ENCODE results near the gene L3MBTL4.

The L3MBTL4 gene

DNA sequence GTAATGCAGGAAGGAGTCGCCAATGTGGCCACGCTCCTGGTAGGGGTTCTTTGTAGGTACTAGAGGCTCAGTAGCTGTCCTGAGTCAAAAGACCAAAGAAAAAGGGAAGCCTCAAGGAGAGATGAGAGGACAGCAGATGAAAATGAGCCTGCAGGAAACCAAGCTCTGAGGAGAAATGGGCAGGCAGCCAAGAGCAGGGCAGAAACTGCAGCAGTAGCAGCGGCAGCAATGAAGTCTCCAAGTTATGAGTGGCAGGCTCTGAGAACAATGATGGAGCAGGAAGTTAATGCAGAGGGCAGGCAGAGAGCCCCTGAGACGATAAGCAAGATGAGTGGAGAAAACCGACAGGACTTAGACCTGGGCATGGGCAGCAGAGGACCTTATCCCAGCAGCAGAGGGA is 471.2 kb downstream of the L3MBTL4 start:
- ChIA-PET CTCF (no interaction called here), POLR2A (no interaction called here)
- DNase-seq (ENCODE audit: low read depth, low spot score) = no peak
- TF ChIP-seq, protein P1, sequence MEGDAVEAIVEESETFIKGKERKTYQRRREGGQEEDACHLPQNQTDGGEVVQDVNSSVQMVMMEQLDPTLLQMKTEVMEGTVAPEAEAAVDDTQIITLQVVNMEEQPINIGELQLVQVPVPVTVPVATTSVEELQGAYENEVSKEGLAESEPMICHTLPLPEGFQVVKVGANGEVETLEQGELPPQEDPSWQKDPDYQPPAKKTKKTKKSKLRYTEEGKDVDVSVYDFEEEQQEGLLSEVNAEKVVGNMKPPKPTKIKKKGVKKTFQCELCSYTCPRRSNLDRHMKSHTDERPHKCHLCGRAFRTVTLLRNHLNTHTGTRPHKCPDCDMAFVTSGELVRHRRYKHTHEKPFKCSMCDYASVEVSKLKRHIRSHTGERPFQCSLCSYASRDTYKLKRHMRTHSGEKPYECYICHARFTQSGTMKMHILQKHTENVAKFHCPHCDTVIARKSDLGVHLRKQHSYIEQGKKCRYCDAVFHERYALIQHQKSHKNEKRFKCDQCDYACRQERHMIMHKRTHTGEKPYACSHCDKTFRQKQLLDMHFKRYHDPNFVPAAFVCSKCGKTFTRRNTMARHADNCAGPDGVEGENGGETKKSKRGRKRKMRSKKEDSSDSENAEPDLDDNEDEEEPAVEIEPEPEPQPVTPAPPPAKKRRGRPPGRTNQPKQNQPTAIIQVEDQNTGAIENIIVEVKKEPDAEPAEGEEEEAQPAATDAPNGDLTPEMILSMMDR (IDR thresholded peaks at IDR 0.05; ENCODE audit: insufficient read depth, low read length, missing control alignments) = no peak
- H3K4me3 ChIP-seq (ENCODE audit: low read depth, low read length) = no peak overlapping the region

DNA sequence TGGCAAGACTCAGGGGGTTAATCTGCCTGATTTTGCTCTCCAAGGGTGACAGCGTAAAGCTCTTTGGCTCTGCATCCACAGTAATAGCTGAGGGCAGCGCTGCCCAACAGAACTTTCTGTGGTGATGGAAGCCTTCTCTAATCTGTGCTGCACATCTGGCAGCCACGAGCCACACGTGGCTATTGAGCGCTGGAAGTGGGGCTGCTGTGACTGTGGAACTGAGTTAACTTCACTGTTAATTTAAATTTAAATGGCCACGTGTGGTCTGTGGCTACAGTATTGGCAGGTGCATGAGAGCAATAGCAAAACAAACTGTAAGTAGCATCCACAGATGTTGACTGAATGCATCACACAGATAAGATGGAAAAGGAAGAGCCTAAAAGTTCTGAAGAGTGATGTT is 472.1 kb downstream of the L3MBTL4 start:
- CTCF ChIA-PET = no interaction called here
- TF ChIP-seq, protein P1 (IDR thresholded peaks at IDR 0.05; ENCODE audit: insufficient read depth, low read length, missing control alignments) = no peak
- POLR2A ChIA-PET = no interaction called here
- DNase-seq (ENCODE audit: low read depth, low spot score) = no peak
- H3K4me3 ChIP-seq (ENCODE audit: low read depth, low read length) = no peak overlapping the region

DNA sequence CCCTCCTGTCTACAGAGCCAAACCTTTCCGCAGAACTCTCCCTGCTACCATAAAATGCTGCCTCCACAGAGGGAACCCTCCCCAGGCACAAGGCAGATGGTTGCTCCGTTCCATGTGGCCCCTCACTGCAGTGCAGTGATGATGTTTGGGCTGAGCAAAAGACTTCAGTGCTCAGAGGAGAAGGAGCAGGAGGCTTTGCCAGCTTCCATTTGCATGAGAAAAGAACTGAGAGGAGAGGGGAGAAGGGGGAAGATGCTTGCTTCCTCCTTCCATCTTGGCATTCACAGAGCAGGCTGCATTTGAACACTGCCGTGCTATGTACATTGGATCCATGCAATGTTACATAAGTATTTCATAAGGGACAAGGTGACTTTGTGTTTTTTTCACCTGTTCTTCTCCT is 472.8 kb downstream of the L3MBTL4 start:
- POLR2A ChIA-PET = no interaction called here
- H3K4me3 ChIP-seq (ENCODE audit: low read depth, low read length) = no peak overlapping the region
- CTCF ChIA-PET = no interaction called here
- no peak for DNase-seq (ENCODE audit: low read depth, low spot score)
- TF ChIP-seq, protein P1 (IDR thresholded peaks at IDR 0.05; ENCODE audit: insufficient read depth, low read length, missing control alignments) = no peak

DNA sequence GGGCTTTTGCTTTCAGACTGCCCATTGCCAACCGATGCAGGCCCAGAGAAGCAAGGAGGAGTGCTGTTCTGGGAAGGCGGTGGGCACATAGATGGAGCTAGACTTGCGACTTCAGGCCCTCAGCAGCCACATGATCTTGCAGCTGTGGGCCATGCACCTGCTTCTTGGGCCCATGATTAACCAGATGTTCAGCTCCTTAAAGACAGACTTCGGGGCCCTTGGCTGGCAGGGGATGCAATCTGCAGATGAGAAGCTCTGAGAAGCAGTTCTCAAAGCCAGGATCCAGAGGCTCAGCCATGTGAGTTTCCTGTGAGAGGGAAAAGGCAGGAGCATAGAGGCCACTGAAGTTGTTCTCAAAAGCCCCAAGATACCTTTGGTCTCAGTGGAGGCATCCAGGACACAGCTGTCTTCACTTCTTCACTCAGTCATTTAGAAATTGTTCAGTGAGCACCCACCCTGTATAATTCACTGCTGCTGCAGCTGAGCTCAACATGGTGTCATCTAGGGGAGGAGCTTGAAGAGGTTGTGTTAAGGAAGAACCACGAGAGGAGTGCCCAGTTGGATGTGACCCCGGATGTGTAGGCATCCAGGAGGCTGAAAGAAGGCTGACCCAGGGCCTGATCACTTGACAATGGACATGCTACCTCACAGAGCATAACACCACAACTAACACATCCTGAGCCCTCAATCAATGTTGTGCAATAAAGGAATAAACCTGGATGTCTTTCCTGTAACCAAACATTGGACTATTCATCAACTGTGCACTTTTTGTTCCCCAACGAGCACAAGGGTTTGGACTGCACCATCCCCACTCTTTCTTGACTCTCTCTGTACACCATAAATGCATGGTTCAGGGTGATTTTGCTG is 474.7 kb downstream of the L3MBTL4 start:
- CTCF ChIA-PET = no interaction called here

DNA sequence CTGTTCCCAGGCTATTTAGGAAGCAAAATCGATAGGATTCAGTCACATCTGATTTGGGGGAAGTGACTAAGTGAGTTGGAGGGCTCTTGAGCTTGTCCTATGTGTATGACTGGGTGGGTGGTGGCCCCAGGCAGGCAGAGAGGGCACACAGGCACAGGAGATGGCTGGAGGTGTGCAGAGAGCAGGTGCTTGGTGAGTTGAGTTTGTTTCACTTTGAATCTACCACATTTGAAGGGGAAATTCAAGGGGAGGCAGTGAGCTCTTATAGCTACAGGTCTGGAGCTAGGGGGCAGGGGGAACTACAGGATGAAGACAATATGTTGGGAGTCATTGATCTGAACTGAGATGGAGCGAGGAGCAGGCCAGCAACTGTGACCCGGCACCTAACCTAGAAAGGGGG is 476.9 kb downstream of the L3MBTL4 start:
- POLR2A ChIA-PET = no interaction called here
- no peak overlapping the region for H3K4me3 ChIP-seq (ENCODE audit: low read depth, low read length)
- CTCF ChIA-PET = no interaction called here
- DNase-seq (ENCODE audit: low read depth, low spot score) = no peak
- TF ChIP-seq, protein P1 (IDR thresholded peaks at IDR 0.05; ENCODE audit: insufficient read depth, low read length, missing control alignments) = no peak

More for the DNA sequence above, 474.7 kb downstream of the L3MBTL4 start:
- no peak for DNase-seq (ENCODE audit: low read depth, low spot score)
- TF ChIP-seq, protein P1 (IDR thresholded peaks at IDR 0.05; ENCODE audit: insufficient read depth, low read length, missing control alignments) = no peak
- POLR2A ChIA-PET = no interaction called here
- H3K4me3 ChIP-seq (ENCODE audit: low read depth, low read length) = no peak overlapping the region

DNA sequence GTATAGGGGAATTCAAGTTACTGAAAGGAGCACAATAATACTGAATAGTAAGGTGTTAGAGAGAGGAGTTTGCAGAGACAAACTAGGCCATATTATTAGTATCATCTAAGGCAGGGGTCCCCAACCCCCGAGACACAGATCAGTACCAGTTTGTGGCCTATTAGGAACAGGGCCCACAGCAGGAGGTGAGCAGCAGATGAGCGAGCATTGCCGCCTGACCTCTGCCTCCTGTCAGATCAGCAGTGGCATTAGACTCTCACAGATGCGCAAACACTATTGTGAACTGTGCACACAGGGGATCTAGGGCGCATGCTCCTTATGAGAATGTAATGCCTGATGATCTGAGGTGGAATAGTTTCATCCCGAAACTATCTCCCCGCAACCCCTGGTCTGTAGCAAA is 477.6 kb downstream of the L3MBTL4 start:
- CTCF ChIA-PET = no interaction called here
- POLR2A ChIA-PET = no interaction called here
- no peak for DNase-seq (ENCODE audit: low read depth, low spot score)
- no peak overlapping the region for H3K4me3 ChIP-seq (ENCODE audit: low read depth, low read length)
- TF ChIP-seq, protein P1 (IDR thresholded peaks at IDR 0.05; ENCODE audit: insufficient read depth, low read length, missing control alignments) = no peak
